Measurements from ENCODE around the gene USP10.

The USP10 gene

GRCh38 chr16:84749072-84749471 is 49.3 kb downstream of the USP10 start:
- H3K4me3 ChIP-seq (ENCODE audit: control insufficient read depth, low read depth, low read length): no peak overlapping the region
- no peak for DNase-seq (ENCODE audit: low read depth)
- no peak for TF ChIP-seq CTCF (conservative IDR thresholded peaks at IDR 0.05; ENCODE audit: control insufficient read depth, insufficient read depth, low read depth, low read length)

GRCh38 chr16:84749815-84750214 is 50.0 kb downstream of the USP10 start:
- DNase-seq (ENCODE audit: low read depth): no peak
- TF ChIP-seq CTCF (conservative IDR thresholded peaks at IDR 0.05; ENCODE audit: control insufficient read depth, insufficient read depth, low read depth, low read length): no peak
- no peak overlapping the region for H3K4me3 ChIP-seq (ENCODE audit: control insufficient read depth, low read depth, low read length)

- TF ChIP-seq CTCF (conservative IDR thresholded peaks at IDR 0.05; ENCODE audit: control insufficient read depth, insufficient read depth, low read depth, low read length): no peak
- no peak overlapping the region for H3K4me3 ChIP-seq (ENCODE audit: control insufficient read depth, low read depth, low read length)
- no peak for DNase-seq (ENCODE audit: low read depth)
These were observed 50.8 kb downstream of the USP10 start for GRCh38 chr16:84750575-84750974.

GRCh38 chr16:84751241-84751640 is 51.4 kb downstream of the USP10 start:
- no peak for TF ChIP-seq CTCF (conservative IDR thresholded peaks at IDR 0.05; ENCODE audit: control insufficient read depth, insufficient read depth, low read depth, low read length)
- no peak for DNase-seq (ENCODE audit: low read depth)
- H3K4me3 ChIP-seq (ENCODE audit: control insufficient read depth, low read depth, low read length): no peak overlapping the region

- peak; percentile 61 for DNase-seq (ENCODE audit: low read depth)
- H3K4me3 ChIP-seq (ENCODE audit: control insufficient read depth, low read depth, low read length): no peak overlapping the region
- no peak for TF ChIP-seq CTCF (conservative IDR thresholded peaks at IDR 0.05; ENCODE audit: control insufficient read depth, insufficient read depth, low read depth, low read length)
These were observed 52.1 kb downstream of the USP10 start for GRCh38 chr16:84751947-84752346.

- no peak overlapping the region for H3K4me3 ChIP-seq (ENCODE audit: control insufficient read depth, low read depth, low read length)
- no peak for TF ChIP-seq CTCF (conservative IDR thresholded peaks at IDR 0.05; ENCODE audit: control insufficient read depth, insufficient read depth, low read depth, low read length)
- no peak for DNase-seq (ENCODE audit: low read depth)
These were observed 52.8 kb downstream of the USP10 start for GRCh38 chr16:84752600-84752999.
